ENCODE data around the gene MYMX.
A peak's percentile ranks its signal among the peaks of the same experiment; 100 is the strongest.

MYMX gene

DNA sequence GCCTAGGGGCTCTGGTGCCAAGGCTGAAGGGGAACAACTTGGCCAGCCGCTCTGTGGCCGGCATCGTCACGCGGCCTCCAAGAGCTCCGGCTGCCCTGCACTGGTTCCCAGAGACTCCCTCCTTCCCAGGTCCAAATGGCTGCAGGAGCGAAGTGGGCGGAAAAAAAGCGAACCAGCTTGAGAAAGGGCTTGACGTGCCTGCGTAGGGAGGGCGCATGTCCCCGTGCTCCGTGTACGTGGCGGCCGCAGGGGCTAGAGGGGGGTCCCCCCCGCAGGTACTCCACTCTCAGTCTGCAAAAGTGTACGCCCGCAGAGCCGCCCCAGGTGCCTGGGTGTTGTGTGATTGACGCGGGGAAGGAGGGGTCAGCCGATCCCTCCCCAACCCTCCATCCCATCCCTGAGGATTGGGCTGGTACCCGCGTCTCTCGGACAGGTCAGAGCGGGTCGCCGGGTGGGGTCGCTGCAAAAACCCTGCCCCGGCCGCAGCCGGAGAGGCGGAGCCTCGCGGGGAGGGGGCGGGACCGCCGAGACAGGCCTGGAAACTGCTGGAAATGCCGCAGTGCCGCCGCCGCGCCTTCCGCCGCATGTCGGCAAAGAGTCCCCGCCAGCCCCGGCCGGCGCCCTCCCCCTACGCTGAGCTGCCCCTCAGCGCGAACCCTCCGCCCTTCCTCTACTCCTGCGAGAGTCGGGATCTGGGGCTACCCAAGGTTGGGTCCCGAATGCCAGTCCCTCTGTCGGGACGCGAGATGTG lies 29.4 kb downstream of the MYMX start:
- no peak for DNase-seq (ENCODE audit: low read depth, low spot score)
- ChIA-PET POLR2A (interaction anchor here (0.5 to 4.4 kb wide), 15 partner anchors 8 to 617 kb away, joined by 3 to 109 read pairs (median 6); partner anchors contain the start of genes GTPBP2, SLC29A1 and SLC35B2), CTCF (interaction anchor here (0.8 to 8.1 kb wide), 8 partner anchors 9 to 73 kb away, joined by 3 to 135 read pairs (median 6); partner anchors contain the start of genes SLC29A1 and SLC35B2)
- TF ChIP-seq, protein P1, sequence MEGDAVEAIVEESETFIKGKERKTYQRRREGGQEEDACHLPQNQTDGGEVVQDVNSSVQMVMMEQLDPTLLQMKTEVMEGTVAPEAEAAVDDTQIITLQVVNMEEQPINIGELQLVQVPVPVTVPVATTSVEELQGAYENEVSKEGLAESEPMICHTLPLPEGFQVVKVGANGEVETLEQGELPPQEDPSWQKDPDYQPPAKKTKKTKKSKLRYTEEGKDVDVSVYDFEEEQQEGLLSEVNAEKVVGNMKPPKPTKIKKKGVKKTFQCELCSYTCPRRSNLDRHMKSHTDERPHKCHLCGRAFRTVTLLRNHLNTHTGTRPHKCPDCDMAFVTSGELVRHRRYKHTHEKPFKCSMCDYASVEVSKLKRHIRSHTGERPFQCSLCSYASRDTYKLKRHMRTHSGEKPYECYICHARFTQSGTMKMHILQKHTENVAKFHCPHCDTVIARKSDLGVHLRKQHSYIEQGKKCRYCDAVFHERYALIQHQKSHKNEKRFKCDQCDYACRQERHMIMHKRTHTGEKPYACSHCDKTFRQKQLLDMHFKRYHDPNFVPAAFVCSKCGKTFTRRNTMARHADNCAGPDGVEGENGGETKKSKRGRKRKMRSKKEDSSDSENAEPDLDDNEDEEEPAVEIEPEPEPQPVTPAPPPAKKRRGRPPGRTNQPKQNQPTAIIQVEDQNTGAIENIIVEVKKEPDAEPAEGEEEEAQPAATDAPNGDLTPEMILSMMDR (IDR thresholded peaks at IDR 0.05; ENCODE audit: insufficient read depth, low read length, missing control alignments), result peak; percentile 42
- peak overlapping the region; percentile 99 for H3K4me3 ChIP-seq (ENCODE audit: low read depth, low read length)

DNA sequence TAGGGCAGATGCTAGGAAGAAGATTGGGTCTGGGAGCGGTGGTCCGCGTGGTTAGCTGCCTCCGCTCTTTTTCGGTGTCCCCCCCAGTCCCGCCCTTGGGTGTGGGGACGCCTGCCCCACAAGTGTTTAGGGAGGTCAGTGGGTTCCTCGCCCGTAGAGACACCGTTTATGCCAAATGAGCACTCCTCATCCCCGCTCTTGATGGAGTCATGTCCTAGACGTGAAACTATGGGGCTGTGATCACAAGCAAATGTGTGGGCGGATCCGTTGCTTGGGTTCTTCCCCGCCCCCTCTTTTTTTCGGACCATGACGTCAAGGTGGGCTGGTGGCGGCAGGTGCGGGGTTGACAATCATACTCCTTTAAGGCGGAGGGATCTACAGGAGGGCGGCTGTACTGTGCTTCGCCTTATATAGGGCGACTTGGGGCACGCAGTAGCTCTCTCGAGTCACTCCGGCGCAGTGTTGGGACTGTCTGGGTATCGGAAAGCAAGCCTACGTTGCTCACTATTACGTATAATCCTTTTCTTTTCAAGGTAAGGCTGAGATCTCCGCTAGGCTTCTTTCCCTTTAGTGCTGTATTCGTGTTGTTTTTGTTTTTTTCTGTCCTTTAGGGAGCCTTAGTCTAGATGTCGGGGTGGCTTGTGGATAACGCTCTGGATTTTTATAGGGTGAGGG lies 30.1 kb downstream of the MYMX start, which contains the start of gene HSP90AB1:
HSP90AB1 (plus strand) TSS at position 439 of the 675 bp plus-strand sequence. CDS start 1,529 bp downstream, outside the sequence.
- H3K4me3 ChIP-seq (ENCODE audit: low read depth, low read length), result peak within 1 kb of the TSS; percentile 99
- TF ChIP-seq, protein P1 (IDR thresholded peaks at IDR 0.05; ENCODE audit: insufficient read depth, low read length, missing control alignments), result no peak
- ChIA-PET POLR2A (interaction anchor here (0.5 to 4.4 kb wide), 16 partner anchors 9 to 620 kb away, joined by 3 to 109 read pairs (median 5); partner anchors contain the start of genes GTPBP2, SLC29A1 and SLC35B2), CTCF (interaction anchor here (1.7 to 8.1 kb wide), 4 partner anchors 10 to 74 kb away, joined by 8 to 135 read pairs (median 30); partner anchors contain the start of genes SLC29A1 and SLC35B2)
- DNase-seq (ENCODE audit: low read depth, low spot score), result peak; percentile 96

DNA sequence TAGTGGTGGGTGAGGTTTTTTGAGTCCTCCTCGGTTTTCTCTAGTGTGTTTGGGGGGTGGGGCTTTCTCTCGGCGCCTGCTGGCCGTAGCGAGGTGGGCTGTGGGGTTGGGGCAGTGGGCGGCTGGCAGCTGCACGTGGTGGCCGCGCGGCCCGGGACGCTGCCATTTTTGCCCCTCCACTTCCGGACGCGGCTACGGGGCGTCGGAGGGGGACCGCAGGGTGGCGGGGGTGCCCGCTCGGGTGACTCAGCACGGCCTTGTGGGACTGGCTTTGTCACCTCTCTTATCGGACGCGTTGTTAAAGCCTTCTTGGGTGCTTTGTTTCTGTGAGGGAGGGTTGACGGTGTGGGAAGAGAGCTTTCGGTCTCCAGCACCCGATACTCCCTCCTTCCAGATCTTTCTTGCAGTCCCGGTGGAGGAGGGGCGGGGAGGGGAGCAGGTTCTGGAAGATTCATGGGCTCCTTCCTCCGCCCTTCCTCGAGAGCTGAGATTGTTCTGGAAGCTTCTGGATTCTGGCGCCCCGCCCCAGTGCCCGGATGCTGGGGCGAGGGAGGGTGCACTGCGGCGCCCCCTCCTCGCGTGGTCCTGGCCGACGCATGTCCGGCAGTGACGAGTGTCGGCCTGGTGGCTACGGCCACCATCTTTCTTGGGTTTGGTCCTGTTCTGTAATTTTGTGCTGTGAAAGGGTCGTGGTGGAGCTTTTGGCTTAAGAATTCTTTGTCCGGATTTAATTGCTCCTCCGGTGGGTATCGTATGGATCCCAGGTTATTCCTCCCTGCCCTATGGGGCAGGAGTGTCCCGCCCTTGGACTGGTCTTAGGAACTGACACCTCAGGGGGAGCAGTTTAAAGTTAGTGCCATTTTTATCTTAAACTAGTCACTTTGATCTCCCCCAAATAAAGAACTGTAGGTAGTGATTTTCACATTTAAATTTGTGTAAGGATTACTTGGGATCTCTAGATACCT lies 30.9 kb downstream of the MYMX start:
- POLR2A ChIA-PET, result interaction anchor here (0.6 to 4.4 kb wide), 13 partner anchors 8 to 621 kb away, joined by 3 to 109 read pairs (median 6); partner anchors contain the start of genes GTPBP2, SLC29A1 and SLC35B2
- CTCF ChIA-PET, result interaction anchor here (1.4 to 8.1 kb wide), 6 partner anchors 9 to 151 kb away, joined by 3 to 135 read pairs (median 6); partner anchors contain the start of genes SLC29A1 and SLC35B2
- TF ChIP-seq, protein P1 (IDR thresholded peaks at IDR 0.05; ENCODE audit: insufficient read depth, low read length, missing control alignments), result no peak
- peak overlapping the region; percentile 99 for H3K4me3 ChIP-seq (ENCODE audit: low read depth, low read length)
- DNase-seq (ENCODE audit: low read depth, low spot score), result no peak

DNA sequence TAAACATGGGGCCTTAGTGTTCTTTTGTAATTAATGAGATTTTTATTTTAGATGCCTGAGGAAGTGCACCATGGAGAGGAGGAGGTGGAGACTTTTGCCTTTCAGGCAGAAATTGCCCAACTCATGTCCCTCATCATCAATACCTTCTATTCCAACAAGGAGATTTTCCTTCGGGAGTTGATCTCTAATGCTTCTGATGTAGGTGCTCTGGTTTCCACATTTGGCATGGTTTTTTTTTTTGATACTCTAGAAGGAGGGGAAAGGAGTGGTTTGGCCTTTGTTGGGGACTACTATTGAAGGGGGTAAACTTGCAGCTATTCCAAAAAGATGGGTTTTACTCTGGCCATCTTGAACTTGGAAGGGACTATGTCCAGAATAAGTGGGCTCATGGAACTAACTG lies 31.9 kb downstream of the MYMX start:
- DNase-seq (ENCODE audit: low read depth, low spot score), result no peak
- TF ChIP-seq, protein P1 (IDR thresholded peaks at IDR 0.05; ENCODE audit: insufficient read depth, low read length, missing control alignments), result no peak
- peak overlapping the region; percentile 99 for H3K4me3 ChIP-seq (ENCODE audit: low read depth, low read length)
- POLR2A ChIA-PET, result interaction anchor here (4.4 kb wide), 1 partner anchor 7 kb away, joined by 109 read pairs; the partner anchor contains the start of gene SLC35B2
- CTCF ChIA-PET, result interaction anchor here (1.4 to 8.1 kb wide), 7 partner anchors 8 to 152 kb away, joined by 3 to 135 read pairs (median 5); partner anchors contain the start of gene SLC35B2

DNA sequence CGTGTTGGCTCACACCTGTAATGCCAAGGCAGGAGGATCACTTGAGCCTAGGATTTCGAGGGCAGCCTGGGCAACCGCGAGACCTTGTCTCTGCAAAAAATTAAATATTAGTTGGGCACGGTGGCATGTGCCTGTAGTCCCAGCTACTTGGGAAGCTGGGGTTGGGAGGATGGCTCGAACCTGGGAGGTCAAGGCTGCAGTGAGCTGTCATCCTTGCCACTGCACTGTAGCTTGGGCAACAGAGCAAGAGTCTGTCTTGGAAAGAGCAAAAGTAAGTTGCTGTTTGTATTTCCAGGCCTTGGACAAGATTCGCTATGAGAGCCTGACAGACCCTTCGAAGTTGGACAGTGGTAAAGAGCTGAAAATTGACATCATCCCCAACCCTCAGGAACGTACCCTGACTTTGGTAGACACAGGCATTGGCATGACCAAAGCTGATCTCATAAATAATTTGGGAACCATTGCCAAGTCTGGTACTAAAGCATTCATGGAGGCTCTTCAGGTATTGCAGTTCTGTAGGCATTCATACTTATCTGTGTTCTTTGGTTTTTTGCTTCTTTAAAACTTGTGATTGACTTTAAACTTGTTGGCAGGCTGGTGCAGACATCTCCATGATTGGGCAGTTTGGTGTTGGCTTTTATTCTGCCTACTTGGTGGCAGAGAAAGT lies 32.5 kb downstream of the MYMX start:
- POLR2A ChIA-PET, result interaction anchor here (4.4 kb wide), 1 partner anchor 7 kb away, joined by 109 read pairs; the partner anchor contains the start of gene SLC35B2
- DNase-seq (ENCODE audit: low read depth, low spot score), result no peak
- CTCF ChIA-PET, result interaction anchor here (1.5 to 8.1 kb wide), 5 partner anchors 7 to 152 kb away, joined by 3 to 135 read pairs (median 5); partner anchors contain the start of gene SLC35B2
- peak overlapping the region; percentile 99 for H3K4me3 ChIP-seq (ENCODE audit: low read depth, low read length)
- TF ChIP-seq, protein P1 (IDR thresholded peaks at IDR 0.05; ENCODE audit: insufficient read depth, low read length, missing control alignments), result no peak

All from AG04449 (cell line).